ENCODE results near the gene TERT.

TERT gene

DNA sequence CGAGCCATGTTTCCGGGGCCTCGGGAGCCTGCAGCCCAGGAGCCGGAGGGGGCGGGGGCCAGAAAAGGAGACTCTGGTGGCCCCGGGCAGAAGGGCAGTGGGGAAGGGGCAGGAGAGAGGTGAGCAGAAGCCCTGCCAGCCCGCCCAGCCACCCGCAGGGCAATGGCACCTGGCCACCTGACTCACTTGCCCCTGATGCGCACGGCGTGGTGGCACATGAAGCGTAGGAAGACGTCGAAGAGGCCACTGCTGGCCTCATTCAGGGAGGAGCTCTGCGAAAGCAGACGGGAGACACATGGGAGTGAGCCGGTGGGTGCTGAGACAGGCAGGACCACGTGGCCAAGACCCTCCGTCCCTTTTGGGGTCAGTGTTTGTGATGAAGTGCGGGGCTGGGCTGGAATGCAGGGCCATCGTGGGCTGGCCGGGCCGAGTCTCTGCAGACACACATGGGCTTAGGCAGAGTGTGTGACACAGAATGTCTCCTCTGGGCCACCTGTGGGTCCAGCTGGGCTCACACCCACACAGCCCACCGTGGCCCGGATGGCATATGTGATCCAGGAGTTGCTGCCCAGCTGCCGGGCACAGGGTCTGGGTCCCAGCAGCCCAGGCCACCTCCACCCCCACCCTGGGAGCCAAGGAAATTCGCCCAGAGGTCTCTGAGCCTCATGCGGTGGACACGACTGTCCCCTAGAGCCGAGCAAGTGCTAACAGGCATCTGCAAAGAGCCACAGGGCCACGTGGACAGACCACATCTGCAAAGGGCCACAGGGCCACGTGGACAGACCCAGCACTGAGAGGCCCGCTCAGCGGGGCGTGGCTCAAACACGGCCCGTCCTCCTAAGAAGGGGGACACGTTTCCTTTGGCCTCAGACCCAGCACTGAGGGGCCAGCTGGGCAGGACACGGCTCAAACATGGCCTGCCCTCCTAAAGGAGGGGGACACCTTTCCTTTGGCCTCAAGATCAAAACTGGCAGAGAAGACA, 23.6 kb downstream of the TERT start (continued):
- TF ChIP-seq, protein P1, sequence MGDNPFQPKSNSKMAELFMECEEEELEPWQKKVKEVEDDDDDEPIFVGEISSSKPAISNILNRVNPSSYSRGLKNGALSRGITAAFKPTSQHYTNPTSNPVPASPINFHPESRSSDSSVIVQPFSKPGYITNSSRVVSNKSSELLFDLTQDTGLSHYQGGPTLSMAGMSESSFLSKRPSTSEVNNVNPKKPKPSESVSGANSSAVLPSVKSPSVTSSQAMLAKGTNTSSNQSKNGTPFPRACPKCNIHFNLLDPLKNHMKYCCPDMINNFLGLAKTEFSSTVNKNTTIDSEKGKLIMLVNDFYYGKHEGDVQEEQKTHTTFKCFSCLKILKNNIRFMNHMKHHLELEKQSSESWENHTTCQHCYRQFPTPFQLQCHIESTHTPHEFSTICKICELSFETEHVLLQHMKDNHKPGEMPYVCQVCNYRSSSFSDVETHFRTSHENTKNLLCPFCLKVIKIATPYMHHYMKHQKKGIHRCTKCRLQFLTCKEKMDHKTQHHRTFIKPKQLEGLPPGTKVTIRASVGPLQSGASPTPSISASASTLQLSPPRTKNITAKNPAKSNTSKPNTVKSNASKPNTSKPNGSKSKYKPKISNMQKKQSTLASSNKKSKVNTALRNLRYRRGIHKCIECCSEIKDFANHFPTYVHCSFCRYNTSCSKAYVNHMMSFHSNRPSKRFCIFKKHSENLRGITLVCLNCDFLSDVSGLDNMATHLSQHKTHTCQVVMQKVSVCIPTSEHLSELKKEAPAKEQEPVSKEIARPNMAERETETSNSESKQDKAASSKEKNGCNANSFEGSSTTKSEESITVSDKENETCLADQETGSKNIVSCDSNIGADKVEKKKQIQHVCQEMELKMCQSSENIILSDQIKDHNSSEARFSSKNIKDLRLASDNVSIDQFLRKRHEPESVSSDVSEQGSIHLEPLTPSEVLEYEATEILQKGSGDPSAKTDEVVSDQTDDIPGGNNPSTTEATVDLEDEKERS (tag by site-specific recombination; IDR thresholded peaks at IDR 0.05) = no peak

DNA sequence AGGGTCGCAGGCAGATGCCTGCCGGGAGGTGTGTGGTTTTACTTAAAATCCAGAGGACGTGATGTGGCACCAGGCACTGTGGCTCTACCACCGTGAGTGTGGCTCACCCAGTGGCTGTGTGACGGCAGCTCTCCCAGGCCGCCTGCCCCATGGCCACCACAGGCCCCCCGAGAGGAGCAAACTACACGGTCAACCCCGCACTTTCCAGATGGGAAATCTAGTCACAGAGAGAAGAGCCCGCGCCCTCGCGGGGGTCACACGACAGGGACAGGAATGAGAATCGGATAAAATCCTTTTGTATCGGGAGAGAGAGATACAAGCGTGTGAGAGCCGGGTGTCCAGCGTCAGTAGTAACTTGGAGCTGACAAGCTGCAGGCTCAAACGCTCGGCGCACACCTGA, 24.4 kb downstream of the TERT start:
- H3K4me1 ChIP-seq (ENCODE audit: control insufficient read depth, insufficient read depth, low read length) = no peaks in the 10 kb centered on the region
- ChIA-PET CTCF (no interaction called here), POLR2A (no interaction called here)
- H3K4me3 ChIP-seq (ENCODE audit: low read depth, low read length) = no peak overlapping the region
- no peaks in the 10 kb centered on the region for H3K9me3 ChIP-seq (ENCODE audit: control insufficient read depth, insufficient read depth, low read depth, low read length)
- no peaks in the 10 kb centered on the region for H3K36me3 ChIP-seq (ENCODE audit: control insufficient read depth in 2 of 2, insufficient read depth in 1 of 2, low read length in 2 of 2)
- TF ChIP-seq, protein P2, sequence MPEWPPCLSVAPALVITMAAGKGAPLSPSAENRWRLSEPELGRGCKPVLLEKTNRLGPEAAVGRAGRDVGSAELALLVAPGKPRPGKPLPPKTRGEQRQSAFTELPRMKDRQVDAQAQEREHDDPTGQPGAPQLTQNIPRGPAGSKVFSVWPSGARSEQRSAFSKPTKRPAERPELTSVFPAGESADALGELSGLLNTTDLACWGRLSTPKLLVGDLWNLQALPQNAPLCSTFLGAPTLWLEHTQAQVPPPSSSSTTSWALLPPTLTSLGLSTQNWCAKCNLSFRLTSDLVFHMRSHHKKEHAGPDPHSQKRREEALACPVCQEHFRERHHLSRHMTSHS (tag by site-specific recombination; IDR thresholded peaks at IDR 0.05) = no peak
- no peak for TF ChIP-seq ZFHX2 (tag by site-specific recombination; conservative IDR thresholded peaks at IDR 0.05)
- TF ChIP-seq ZNF514 (tag by site-specific recombination; IDR thresholded peaks at IDR 0.05) = no peak
- TF ChIP-seq SALL2 (tag by site-specific recombination; IDR thresholded peaks at IDR 0.05; ENCODE audit: borderline replicate concordance) = no peak
- TF ChIP-seq FEZF1 (tag by site-specific recombination; IDR thresholded peaks at IDR 0.05) = no peak
- TF ChIP-seq MZF1 (tag by site-specific recombination; IDR thresholded peaks at IDR 0.05; ENCODE audit: borderline replicate concordance) = no peak
- no peak for TF ChIP-seq ZNF311 (tag by site-specific recombination; IDR thresholded peaks at IDR 0.05; ENCODE audit: borderline replicate concordance)
- no peak for TF ChIP-seq ZBTB21 (tag by site-specific recombination; IDR thresholded peaks at IDR 0.05)
- no peak for TF ChIP-seq ZNF621 (tag by site-specific recombination; IDR thresholded peaks at IDR 0.05)
- TF ChIP-seq, protein P3, sequence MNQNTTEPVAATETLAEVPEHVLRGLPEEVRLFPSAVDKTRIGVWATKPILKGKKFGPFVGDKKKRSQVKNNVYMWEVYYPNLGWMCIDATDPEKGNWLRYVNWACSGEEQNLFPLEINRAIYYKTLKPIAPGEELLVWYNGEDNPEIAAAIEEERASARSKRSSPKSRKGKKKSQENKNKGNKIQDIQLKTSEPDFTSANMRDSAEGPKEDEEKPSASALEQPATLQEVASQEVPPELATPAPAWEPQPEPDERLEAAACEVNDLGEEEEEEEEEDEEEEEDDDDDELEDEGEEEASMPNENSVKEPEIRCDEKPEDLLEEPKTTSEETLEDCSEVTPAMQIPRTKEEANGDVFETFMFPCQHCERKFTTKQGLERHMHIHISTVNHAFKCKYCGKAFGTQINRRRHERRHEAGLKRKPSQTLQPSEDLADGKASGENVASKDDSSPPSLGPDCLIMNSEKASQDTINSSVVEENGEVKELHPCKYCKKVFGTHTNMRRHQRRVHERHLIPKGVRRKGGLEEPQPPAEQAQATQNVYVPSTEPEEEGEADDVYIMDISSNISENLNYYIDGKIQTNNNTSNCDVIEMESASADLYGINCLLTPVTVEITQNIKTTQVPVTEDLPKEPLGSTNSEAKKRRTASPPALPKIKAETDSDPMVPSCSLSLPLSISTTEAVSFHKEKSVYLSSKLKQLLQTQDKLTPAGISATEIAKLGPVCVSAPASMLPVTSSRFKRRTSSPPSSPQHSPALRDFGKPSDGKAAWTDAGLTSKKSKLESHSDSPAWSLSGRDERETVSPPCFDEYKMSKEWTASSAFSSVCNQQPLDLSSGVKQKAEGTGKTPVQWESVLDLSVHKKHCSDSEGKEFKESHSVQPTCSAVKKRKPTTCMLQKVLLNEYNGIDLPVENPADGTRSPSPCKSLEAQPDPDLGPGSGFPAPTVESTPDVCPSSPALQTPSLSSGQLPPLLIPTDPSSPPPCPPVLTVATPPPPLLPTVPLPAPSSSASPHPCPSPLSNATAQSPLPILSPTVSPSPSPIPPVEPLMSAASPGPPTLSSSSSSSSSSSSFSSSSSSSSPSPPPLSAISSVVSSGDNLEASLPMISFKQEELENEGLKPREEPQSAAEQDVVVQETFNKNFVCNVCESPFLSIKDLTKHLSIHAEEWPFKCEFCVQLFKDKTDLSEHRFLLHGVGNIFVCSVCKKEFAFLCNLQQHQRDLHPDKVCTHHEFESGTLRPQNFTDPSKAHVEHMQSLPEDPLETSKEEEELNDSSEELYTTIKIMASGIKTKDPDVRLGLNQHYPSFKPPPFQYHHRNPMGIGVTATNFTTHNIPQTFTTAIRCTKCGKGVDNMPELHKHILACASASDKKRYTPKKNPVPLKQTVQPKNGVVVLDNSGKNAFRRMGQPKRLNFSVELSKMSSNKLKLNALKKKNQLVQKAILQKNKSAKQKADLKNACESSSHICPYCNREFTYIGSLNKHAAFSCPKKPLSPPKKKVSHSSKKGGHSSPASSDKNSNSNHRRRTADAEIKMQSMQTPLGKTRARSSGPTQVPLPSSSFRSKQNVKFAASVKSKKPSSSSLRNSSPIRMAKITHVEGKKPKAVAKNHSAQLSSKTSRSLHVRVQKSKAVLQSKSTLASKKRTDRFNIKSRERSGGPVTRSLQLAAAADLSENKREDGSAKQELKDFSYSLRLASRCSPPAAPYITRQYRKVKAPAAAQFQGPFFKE (tag by site-specific recombination; IDR thresholded peaks at IDR 0.05; ENCODE audit: borderline replicate concordance) = no peak
- no peak for TF ChIP-seq KLF9 (tag by site-specific recombination; IDR thresholded peaks at IDR 0.05; ENCODE audit: low read depth)
- TF ChIP-seq ZNF571 (tag by site-specific recombination; IDR thresholded peaks at IDR 0.05) = no peak
- no peak for TF ChIP-seq ZBTB20 (tag by site-specific recombination; IDR thresholded peaks at IDR 0.05)
- H3K27ac ChIP-seq (ENCODE audit: extremely low read depth, low read depth, low read length) = no peak overlapping the region
